Uterus (tissue), 4 donors: ENCODE results near the gene CD48. TPM values are rescaled to one million over a fixed set of nuclear protein-coding genes. Genes with fewer than 3 reads are reported as not detected.

Source experiments
- DNase-seq, 2 donors: peaks; one replicate each; pipeline ENCODE4 v3.0.0-alpha.2; 2019 to 2020
- H3K27ac ChIP-seq, 2 donors: fragments of 200-600 bp; sonication (generic); 1 replicate in 1 of 2; 2 replicates in 1 of 2; pipeline ENCODE4 v1.5.1; 2016 to 2018
- H3K27me3 ChIP-seq, 2 donors: fragments of 200-600 bp; sonication (generic); one replicate each; pipeline ENCODE4 v1.5.1; 2018 to 2019; ENCODE audit warnings: control low read depth in 1 of 2
- H3K36me3 ChIP-seq, 2 donors: fragments of 200-600 bp; sonication (generic); one replicate each; pipeline ENCODE4 v1.5.1; 2019; ENCODE audit warnings: control low read depth in 1 of 2
- H3K4me1 ChIP-seq, 2 donors: fragments of 200-600 bp; sonication (generic); one replicate each; pipeline ENCODE4 v1.5.1; 2018 to 2019; ENCODE audit warnings: control low read depth in 1 of 2
- H3K4me3 ChIP-seq, 2 donors: fragments of 200-600 bp; sonication (generic); 1 replicate in 1 of 2; 2 replicates in 1 of 2; pipeline ENCODE4 v1.5.1; 2018 to 2019; ENCODE audit warnings: mild to moderate bottlenecking in 1 of 2
- H3K9me3 ChIP-seq, 2 donors: fragments of 200-600 bp; sonication (generic); one replicate each; pipeline ENCODE4 v1.5.1; 2019; ENCODE audit warnings: control low read depth in 1 of 2
- POLR2A ChIP-seq, 2 donors: fragments of 450-650 bp; IDR thresholded peaks; one replicate each; pipeline ENCODE4 v1.6.1; 2016; ENCODE audit warnings: antibody characterized with exemption in 2 of 2, mild to moderate bottlenecking in 1 of 2, moderate library complexity in 1 of 2
- intact Hi-C: fragments of 100-400 bp; cut with DNase I; formaldehyde crosslinking; loops from one replicate; pipeline ENCODE4 v1.15.1; 2023; ENCODE audit warnings: low total_unique reads
- total RNA-seq, 4 donors: library from RNA; depleted of rRNA in 3 of 4; stranded (reverse); fragments of >200 nt in 3 of 4; gene quantifications; one replicate each; pipeline versions ENCODE4 v1.1.0 to v1.2.4, GENCODE V29; 2014 to 2023
- TF ChIP-seq, protein P1 (sequence below), 4 experiments: fragments of 200-600 bp in 2 of 4; fragments of 450-650 bp in 2 of 4; sonication (generic) in 2 of 4; IDR thresholded peaks; one replicate each; pipeline ENCODE4 v1.5.1; 2016 to 2019; ENCODE audit warnings: antibody characterized with exemption in 4 of 4, mild to moderate bottlenecking in 2 of 4, moderate library complexity in 1 of 4
- donor health status: DM: yes; HTN: yes; CAD: no.

Gene CD48
- total RNA-seq, 4 donors from 2014 or later = 0.51 to 10.0 (median 2.6) TPM

DNA sequence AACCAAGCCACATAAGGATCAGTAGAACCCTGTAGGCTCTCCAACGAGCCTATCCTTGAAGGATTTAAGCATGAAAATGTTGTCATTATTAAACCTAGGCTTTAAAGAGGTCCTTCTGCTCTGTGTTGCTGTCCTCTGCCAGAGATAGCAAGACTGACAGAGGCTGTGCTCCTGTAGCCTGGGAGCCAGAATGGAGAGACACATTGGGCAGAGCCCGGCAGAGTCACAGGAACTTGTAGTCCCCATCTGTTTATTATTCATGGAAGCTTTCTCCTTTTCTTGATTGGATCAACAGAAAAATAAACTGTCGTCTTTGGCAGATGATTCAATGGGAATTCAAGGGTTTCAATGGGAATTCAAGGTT is 45.6 kb downstream of the CD48 start:
- H3K27ac ChIP-seq = peak overlapping the region in 1 of 2 donors; percentile 20
- H3K27me3 ChIP-seq = no peaks in the 10 kb centered on the region
- no peak for DNase-seq
- intact Hi-C loops = no loop called here
- H3K36me3 ChIP-seq = no peaks in the 10 kb centered on the region
- no peaks in the 10 kb centered on the region for H3K9me3 ChIP-seq
- no peaks in the 10 kb centered on the region for H3K4me1 ChIP-seq
- no peak overlapping the region for H3K4me3 ChIP-seq
- TF ChIP-seq, protein P1, sequence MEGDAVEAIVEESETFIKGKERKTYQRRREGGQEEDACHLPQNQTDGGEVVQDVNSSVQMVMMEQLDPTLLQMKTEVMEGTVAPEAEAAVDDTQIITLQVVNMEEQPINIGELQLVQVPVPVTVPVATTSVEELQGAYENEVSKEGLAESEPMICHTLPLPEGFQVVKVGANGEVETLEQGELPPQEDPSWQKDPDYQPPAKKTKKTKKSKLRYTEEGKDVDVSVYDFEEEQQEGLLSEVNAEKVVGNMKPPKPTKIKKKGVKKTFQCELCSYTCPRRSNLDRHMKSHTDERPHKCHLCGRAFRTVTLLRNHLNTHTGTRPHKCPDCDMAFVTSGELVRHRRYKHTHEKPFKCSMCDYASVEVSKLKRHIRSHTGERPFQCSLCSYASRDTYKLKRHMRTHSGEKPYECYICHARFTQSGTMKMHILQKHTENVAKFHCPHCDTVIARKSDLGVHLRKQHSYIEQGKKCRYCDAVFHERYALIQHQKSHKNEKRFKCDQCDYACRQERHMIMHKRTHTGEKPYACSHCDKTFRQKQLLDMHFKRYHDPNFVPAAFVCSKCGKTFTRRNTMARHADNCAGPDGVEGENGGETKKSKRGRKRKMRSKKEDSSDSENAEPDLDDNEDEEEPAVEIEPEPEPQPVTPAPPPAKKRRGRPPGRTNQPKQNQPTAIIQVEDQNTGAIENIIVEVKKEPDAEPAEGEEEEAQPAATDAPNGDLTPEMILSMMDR (IDR thresholded peaks at IDR 0.05) = no peak
- no peak for TF ChIP-seq POLR2A (IDR thresholded peaks at IDR 0.05)

DNA sequence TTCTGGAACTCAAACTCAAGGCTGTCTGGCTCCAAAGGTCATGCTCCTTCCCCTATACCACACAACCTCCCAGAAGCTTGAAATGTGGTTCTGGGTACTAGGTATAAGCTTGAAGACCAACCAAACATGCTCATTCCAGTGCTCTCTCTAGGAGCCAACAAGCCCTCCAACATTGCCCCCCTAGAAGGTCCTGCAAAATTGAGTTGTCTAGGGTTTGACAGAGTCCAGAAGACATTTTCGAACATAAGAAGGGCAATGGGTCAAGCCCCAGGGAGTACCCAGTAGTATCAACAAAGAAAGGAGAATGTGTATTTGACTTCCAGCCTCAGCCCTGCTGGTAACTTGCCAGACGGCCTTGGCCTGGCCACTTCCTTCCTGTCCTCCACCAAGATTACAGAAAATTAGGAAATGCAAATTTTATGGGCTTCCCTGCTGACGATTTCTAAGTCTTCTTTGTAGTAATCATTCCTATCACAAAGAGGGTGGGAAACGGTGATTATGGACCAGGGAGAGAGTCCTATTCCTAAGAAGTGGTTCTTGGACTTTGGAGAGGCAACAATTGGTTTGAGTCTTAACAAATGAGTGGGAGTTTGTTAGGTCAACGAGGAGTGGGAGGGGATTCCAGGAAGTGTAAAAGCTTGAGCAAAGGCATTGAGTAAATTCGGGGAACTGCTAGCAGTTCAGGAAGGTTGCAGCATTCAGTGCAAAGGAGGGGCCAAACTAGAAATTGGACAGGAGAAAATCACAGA is 46.1 kb downstream of the CD48 start:
- peak in 1 of 2 donors; percentile 34 for DNase-seq
- Histone ChIP-seq H3K4me1 (no peaks in the 10 kb centered on the region), H3K27me3 (no peaks in the 10 kb centered on the region), H3K36me3 (no peaks in the 10 kb centered on the region), H3K9me3 (no peaks in the 10 kb centered on the region), H3K4me3 (no peak overlapping the region), H3K27ac (peak overlapping the region in 1 of 2 donors; percentile 20)
- intact Hi-C loops = no loop called here
- no peak for TF ChIP-seq POLR2A (IDR thresholded peaks at IDR 0.05)
- TF ChIP-seq, protein P1 (IDR thresholded peaks at IDR 0.05) = no peak

DNA sequence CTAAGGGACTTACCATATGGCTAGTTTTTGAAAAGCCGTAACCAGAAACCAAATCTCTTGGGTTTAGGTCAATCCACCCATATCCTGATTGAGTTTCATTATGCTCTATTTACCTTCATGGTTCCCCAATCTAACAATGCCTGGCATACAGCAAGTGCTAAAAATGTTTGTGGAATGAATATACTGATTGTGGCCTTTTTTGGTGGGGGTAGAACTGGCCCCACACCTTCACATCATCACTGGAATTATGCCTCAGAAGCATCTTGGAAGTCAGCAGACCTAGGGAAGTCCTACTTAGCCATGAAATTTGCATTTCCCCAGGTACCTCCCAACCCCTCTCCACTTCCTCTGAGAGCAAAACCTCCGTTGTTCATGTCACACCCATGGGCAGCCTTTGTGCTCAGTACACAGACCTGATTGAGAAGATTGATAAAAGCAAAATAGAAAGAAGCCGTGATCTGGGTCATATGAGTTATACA is 47.0 kb downstream of the CD48 start:
- intact Hi-C loops = no loop called here

DNA sequence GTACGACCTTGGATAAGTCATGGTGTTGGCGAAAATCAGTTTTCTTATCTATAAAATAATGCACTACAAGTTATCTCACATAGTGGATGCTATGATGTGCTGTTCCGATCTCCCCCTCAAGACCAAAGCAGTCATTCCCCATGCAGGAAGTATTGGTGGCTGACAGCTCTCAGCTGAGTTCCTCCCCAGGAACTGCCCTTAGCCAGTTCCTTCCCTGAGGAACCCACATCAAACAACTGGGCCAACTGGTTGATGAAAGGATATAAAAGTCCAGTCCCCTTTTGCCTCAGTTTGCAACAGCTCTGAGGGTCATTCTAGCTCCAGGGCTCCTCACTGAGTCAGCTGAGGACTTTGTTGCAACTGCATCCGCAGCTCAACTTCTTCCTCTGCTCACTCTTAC is 48.7 kb downstream of the CD48 start:
- Histone ChIP-seq H3K27ac (no peak overlapping the region), H3K27me3 (no peaks in the 10 kb centered on the region), H3K9me3 (no peaks in the 10 kb centered on the region), H3K36me3 (no peaks in the 10 kb centered on the region), H3K4me3 (no peak overlapping the region), H3K4me1 (no peaks in the 10 kb centered on the region)
- intact Hi-C loops = no loop called here
- no peak for DNase-seq
- no peak for TF ChIP-seq POLR2A (IDR thresholded peaks at IDR 0.05)
- TF ChIP-seq, protein P1 (IDR thresholded peaks at IDR 0.05) = no peak

More for the DNA sequence above, 47.0 kb downstream of the CD48 start:
- H3K4me1 ChIP-seq = no peaks in the 10 kb centered on the region
- no peaks in the 10 kb centered on the region for H3K36me3 ChIP-seq
- H3K27me3 ChIP-seq = no peaks in the 10 kb centered on the region
- no peaks in the 10 kb centered on the region for H3K9me3 ChIP-seq
- H3K27ac ChIP-seq = no peak overlapping the region
- H3K4me3 ChIP-seq = no peak overlapping the region
- TF ChIP-seq POLR2A (IDR thresholded peaks at IDR 0.05) = no peak
- TF ChIP-seq, protein P1 (IDR thresholded peaks at IDR 0.05) = no peak
- no peak for DNase-seq

DNA sequence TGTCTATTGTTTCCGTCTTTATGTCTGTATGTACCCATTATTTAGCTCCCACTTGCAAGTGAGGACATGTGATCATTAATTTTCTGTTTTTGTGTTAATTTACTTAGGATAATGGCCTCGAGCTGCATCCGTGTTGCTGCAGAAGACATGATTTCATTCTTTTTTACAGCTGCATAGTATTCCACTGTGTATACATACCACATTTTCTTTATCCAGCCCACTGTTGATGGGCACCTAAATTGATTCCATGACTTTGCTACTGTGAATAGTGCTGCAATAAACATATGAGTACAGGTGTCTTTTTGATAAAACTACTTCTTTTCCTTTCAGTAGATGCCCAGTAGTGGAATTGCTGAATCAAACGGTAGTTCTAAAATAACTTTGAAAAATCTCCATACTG is 52.1 kb downstream of the CD48 start:
- Histone ChIP-seq H3K9me3 (no peaks in the 10 kb centered on the region), H3K27ac (no peak overlapping the region), H3K4me3 (no peak overlapping the region), H3K27me3 (no peaks in the 10 kb centered on the region), H3K4me1 (no peaks in the 10 kb centered on the region), H3K36me3 (no peaks in the 10 kb centered on the region)
- intact Hi-C loops = no loop called here
- TF ChIP-seq, protein P1 (IDR thresholded peaks at IDR 0.05) = no peak
- no peak for TF ChIP-seq POLR2A (IDR thresholded peaks at IDR 0.05)
- DNase-seq = no peak
